Ishikawa (cell line): ENCODE results near the gene ZFP1.

Source experiments
- CREB1 ChIP-seq: IDR thresholded peaks from 2 replicates; pipeline ENCODE4 v1.6.1; 2012; ENCODE audit warnings: low read depth
- FOXM1 ChIP-seq: IDR thresholded peaks from 2 replicates; pipeline ENCODE4 v1.6.1; 2012; ENCODE audit warnings: low read depth, borderline replicate concordance
- MAX ChIP-seq: IDR thresholded peaks from 2 replicates; pipeline ENCODE4 v1.6.1; 2012
- NFIC ChIP-seq: IDR thresholded peaks from 2 replicates; pipeline ENCODE4 v1.6.1; 2012
- RAD21 ChIP-seq: IDR thresholded peaks from 2 replicates; pipeline ENCODE4 v1.6.1; 2012; ENCODE audit warnings: low read depth
- TAF1 ChIP-seq: IDR thresholded peaks from 2 replicates; pipeline ENCODE4 v1.6.1; 2012; ENCODE audit warnings: low read depth, mild to moderate bottlenecking
- TEAD4 ChIP-seq: IDR thresholded peaks from 2 replicates; pipeline ENCODE4 v1.6.1; 2012
- USF1 ChIP-seq: IDR thresholded peaks from 2 replicates; pipeline ENCODE4 v1.6.1; 2012
- YY1 ChIP-seq: IDR thresholded peaks from 2 replicates; pipeline ENCODE4 v1.6.1; 2012; ENCODE audit warnings: low read depth
- TF ChIP-seq, protein P1 (sequence below): IDR thresholded peaks from 2 replicates; pipeline ENCODE4 v1.6.1; 2012; ENCODE audit warnings: low read depth, mild to moderate bottlenecking

- TF ChIP-seq MAX (no peak), YY1 (no peak), RAD21 (no peak), TAF1 (no peak), FOXM1 (no peak), USF1 (no peak), TEAD4 (no peak), NFIC (no peak), CREB1 (no peak)
- TF ChIP-seq, protein P1, sequence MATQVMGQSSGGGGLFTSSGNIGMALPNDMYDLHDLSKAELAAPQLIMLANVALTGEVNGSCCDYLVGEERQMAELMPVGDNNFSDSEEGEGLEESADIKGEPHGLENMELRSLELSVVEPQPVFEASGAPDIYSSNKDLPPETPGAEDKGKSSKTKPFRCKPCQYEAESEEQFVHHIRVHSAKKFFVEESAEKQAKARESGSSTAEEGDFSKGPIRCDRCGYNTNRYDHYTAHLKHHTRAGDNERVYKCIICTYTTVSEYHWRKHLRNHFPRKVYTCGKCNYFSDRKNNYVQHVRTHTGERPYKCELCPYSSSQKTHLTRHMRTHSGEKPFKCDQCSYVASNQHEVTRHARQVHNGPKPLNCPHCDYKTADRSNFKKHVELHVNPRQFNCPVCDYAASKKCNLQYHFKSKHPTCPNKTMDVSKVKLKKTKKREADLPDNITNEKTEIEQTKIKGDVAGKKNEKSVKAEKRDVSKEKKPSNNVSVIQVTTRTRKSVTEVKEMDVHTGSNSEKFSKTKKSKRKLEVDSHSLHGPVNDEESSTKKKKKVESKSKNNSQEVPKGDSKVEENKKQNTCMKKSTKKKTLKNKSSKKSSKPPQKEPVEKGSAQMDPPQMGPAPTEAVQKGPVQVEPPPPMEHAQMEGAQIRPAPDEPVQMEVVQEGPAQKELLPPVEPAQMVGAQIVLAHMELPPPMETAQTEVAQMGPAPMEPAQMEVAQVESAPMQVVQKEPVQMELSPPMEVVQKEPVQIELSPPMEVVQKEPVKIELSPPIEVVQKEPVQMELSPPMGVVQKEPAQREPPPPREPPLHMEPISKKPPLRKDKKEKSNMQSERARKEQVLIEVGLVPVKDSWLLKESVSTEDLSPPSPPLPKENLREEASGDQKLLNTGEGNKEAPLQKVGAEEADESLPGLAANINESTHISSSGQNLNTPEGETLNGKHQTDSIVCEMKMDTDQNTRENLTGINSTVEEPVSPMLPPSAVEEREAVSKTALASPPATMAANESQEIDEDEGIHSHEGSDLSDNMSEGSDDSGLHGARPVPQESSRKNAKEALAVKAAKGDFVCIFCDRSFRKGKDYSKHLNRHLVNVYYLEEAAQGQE = no peak
Observed at GRCh38 chr16:75193265-75193650, 44.9 kb downstream of the ZFP1 start.
